Measurements from ENCODE around the gene PJVK.

- TF ChIP-seq CTCF (IDR thresholded peaks at IDR 0.05; ENCODE audit: low read depth, low read length, poor library complexity, severe bottlenecking) (no peak), EZH2phosphoT487 (IDR thresholded peaks at IDR 0.05; ENCODE audit: borderline replicate concordance, low read length) (no peak)
Observed at GRCh38 chr2:178420463-178420999, 30.6 kb upstream of the PJVK start.
